Psoas muscle (tissue), 8 donors: Measurements from ENCODE around the gene SLC22A2. TPM values are rescaled to one million over a fixed set of nuclear protein-coding genes. Genes with fewer than 3 reads are reported as not detected.

Experiments used
- ATAC-seq, 4 donors: fragments of 200-7000 bp; cut with Tn5 transposase; one replicate each; pipeline ENCODE4 v1.9.1; 2020; ENCODE audit warnings: moderate library complexity in 3 of 4, mild to moderate bottlenecking in 2 of 4
- DNase-seq, 2 donors: peaks; one replicate each; pipeline ENCODE4 v3.0.0-alpha.2; 2020
- H3K27ac ChIP-seq: fragments of 200-600 bp; one replicate; pipeline ENCODE4 v1.8.0; 2022
- H3K27me3 ChIP-seq, 3 donors: fragments of 200-600 bp in 1 of 3; one replicate each; pipeline versions ENCODE4 v1.6.1 to v1.8.0; 2013 to 2022; ENCODE audit warnings: low read length in 2 of 3, mild to moderate bottlenecking in 2 of 3, moderate library complexity in 1 of 3; ENCODE audit not compliant: insufficient read depth in 3 of 3
- H3K36me3 ChIP-seq, 2 donors: fragments of 200-600 bp in 1 of 2; one replicate each; pipeline versions ENCODE4 v1.6.1 to v1.8.0; 2013 to 2022; ENCODE audit warnings: low read depth in 1 of 2, mild to moderate bottlenecking in 1 of 2, moderate library complexity in 1 of 2; ENCODE audit not compliant: insufficient read depth in 1 of 2
- H3K4me1 ChIP-seq: fragments of 200-600 bp; one replicate; pipeline ENCODE4 v1.8.0; 2022
- H3K4me3 ChIP-seq: fragments of 200-600 bp; one replicate; pipeline ENCODE4 v1.8.0; 2022; ENCODE audit warnings: mild to moderate bottlenecking
- H3K9me3 ChIP-seq: fragments of 200-600 bp; one replicate; pipeline ENCODE4 v1.8.0; 2022
- CTCF ChIP-seq: fragments of 200-600 bp; IDR thresholded peaks from one replicate; pipeline ENCODE4 v1.8.0; 2022; ENCODE audit warnings: antibody characterized with exemption
- WGBS, 3 donors: extraction: QIAGEN DNeasy Blood & Tissue Kit; methylation state at CpG; one replicate each; pipeline versions ENCODE4 v1.1.6 to v1.1.7; 2013; 5-methylcytosine and 5-hydroxymethylcytosine counted together
- intact Hi-C, 2 donors: fragments of 100-400 bp; cut with DNase I; formaldehyde crosslinking; loops; one replicate each; pipeline versions ENCODE4 v1.11.0 to v1.14.2; 2022
- polyA plus RNA-seq, 3 donors: library from polyadenylated mRNA; stranded (reverse); fragments of 200-250 nt; gene quantifications; one replicate each; pipeline ENCODE4 v1.2.3, GENCODE V29; 2013
- total RNA-seq, 4 donors: library from RNA; stranded (reverse); fragmentation: NEBNext Ultra II Directional in 2 of 4; extraction: Animal tissue kit (Norgen Biotek cat#: 25700) in 2 of 4; gene quantifications; one replicate each; pipeline versions ENCODE4 v1.2.1 to v1.2.4, GENCODE V29; 2021 to 2023
- donor health status: healthy with polysubstance abuse.
- donor health status: DM: no; HTN: no; CAD: no; lungs with moderate emphysema.
- donor health status: Bipolar disorder and iron deficiency.
- donor health status: healthy.
- donor health status: DM: yes; HTN: yes; CAD: no.
- donor health status: DM: no; HTN: no; CAD: no.
- donor health status: DM: no; HTN: no; CAD: no.
- donor health status: DM: yes; HTN: yes; CAD: no.

Gene SLC22A2
- total and polyA plus RNA-seq, 7 donors, result 0.06 to 0.75 (median 0.44) TPM; not detected in 1

- WGBS, 3 donors, result 58 to 67% (median 59%) methylated on average over 4 of the region's 4 CpGs
- Histone ChIP-seq H3K27ac (peak overlapping the region; percentile 62), H3K4me3 (peak overlapping the region; percentile 49), H3K4me1 (peaks cover 21% of the 10 kb centered on the region), H3K27me3 (no peaks in the 10 kb centered on the region), H3K9me3 (no peaks in the 10 kb centered on the region), H3K36me3 (no peaks in the 10 kb centered on the region)
- intact Hi-C loops, result loop anchor here in 1 of 2 donors (5.0 kb wide), 1 partner anchor 71 kb away; the partner anchor contains the start of gene SLC22A3
- ATAC-seq, result no peak
- no peak for DNase-seq
- TF ChIP-seq CTCF, result no peak
Measured at GRCh38 chr6:160276126-160276525, 17.5 kb upstream of the SLC22A2 start.

- intact Hi-C loops, result loop anchor here in 1 of 2 donors (5.0 kb wide), 1 partner anchor 72 kb away; the partner anchor contains the start of gene SLC22A3
- DNase-seq (peak; percentile 83 to 93), ATAC-seq (peak; percentile 90 to 95 (median 90))
- Histone ChIP-seq H3K9me3 (no peaks in the 10 kb centered on the region), H3K4me3 (no peak overlapping the region), H3K4me1 (peaks cover 21% of the 10 kb centered on the region), H3K27me3 (no peaks in the 10 kb centered on the region), H3K27ac (peak overlapping the region; percentile 62), H3K36me3 (no peaks in the 10 kb centered on the region)
- WGBS, 3 donors, result 26 to 47% (median 27%) methylated on average over 20 of the region's 20 CpGs
- TF ChIP-seq CTCF, result no peak
Measured at GRCh38 chr6:160275511-160276003, 16.9 kb upstream of the SLC22A2 start.

GRCh38 chr6:160274871-160275510 is 16.4 kb upstream of the SLC22A2 start:
- no peak for DNase-seq
- WGBS, 3 donors, result 19 to 33% (median 27%) methylated on average over 4 of the region's 4 CpGs
- H3K4me3 ChIP-seq, result no peak overlapping the region
- peak overlapping the region; percentile 62 for H3K27ac ChIP-seq
- peaks cover 21% of the 10 kb centered on the region for H3K4me1 ChIP-seq
- no peaks in the 10 kb centered on the region for H3K9me3 ChIP-seq
- H3K36me3 ChIP-seq, result no peaks in the 10 kb centered on the region
- intact Hi-C loops, result loop anchor here in 1 of 2 donors (5.0 kb wide), 1 partner anchor 72 kb away; the partner anchor contains the start of gene SLC22A3
- TF ChIP-seq CTCF, result no peak
- H3K27me3 ChIP-seq, result no peaks in the 10 kb centered on the region
- no peak for ATAC-seq

- Histone ChIP-seq H3K9me3 (no peaks in the 10 kb centered on the region), H3K4me3 (no peak overlapping the region), H3K27ac (peak overlapping the region; percentile 36), H3K4me1 (peaks cover 21% of the 10 kb centered on the region), H3K36me3 (no peaks in the 10 kb centered on the region), H3K27me3 (no peaks in the 10 kb centered on the region)
- DNase-seq, result no peak
- intact Hi-C loops, result loop anchor here in 1 of 2 donors (2.0 kb wide), 1 partner anchor 23 kb away; no protein-coding TSS in a partner anchor
- WGBS, 3 donors, result 71 to 98% (median 85%) methylated on average over 5 of the region's 5 CpGs
- no peak for TF ChIP-seq CTCF
- no peak for ATAC-seq
Measured at GRCh38 chr6:160273750-160274149, 15.1 kb upstream of the SLC22A2 start.
